ENCODE data around the gene PPM1J.
"Not testable (repeated sequence)": the region's sequence is repeated elsewhere in the genome, so short reads cannot be mapped to it uniquely, and the experiment has no call there.

The PPM1J gene

GRCh38 chr1:112722601-112723510, 7.7 kb upstream of the PPM1J start:
- FAIRE-seq, result no peak
- DNase-seq (ENCODE audit: low spot score), result no peak

GRCh38 chr1:112721966-112722524, 6.9 kb upstream of the PPM1J start:
- no peak for DNase-seq (ENCODE audit: low spot score)
- no peak for FAIRE-seq

GRCh38 chr1:112721294-112721693, 6.2 kb upstream of the PPM1J start:
- DNase-seq (ENCODE audit: low spot score), result not testable (repeated sequence)

GRCh38 chr1:112720800-112721199, 5.7 kb upstream of the PPM1J start:
- no peak for DNase-seq (ENCODE audit: low spot score)
- no peak for FAIRE-seq

More at GRCh38 chr1:112721294-112721693, 6.2 kb upstream of the PPM1J start:
- FAIRE-seq, result not testable (repeated sequence)

- FAIRE-seq (no peak), DNase-seq (ENCODE audit: low spot score) (no peak)
Measured at GRCh38 chr1:112719706-112720105, 4.6 kb upstream of the PPM1J start.

DNA sequence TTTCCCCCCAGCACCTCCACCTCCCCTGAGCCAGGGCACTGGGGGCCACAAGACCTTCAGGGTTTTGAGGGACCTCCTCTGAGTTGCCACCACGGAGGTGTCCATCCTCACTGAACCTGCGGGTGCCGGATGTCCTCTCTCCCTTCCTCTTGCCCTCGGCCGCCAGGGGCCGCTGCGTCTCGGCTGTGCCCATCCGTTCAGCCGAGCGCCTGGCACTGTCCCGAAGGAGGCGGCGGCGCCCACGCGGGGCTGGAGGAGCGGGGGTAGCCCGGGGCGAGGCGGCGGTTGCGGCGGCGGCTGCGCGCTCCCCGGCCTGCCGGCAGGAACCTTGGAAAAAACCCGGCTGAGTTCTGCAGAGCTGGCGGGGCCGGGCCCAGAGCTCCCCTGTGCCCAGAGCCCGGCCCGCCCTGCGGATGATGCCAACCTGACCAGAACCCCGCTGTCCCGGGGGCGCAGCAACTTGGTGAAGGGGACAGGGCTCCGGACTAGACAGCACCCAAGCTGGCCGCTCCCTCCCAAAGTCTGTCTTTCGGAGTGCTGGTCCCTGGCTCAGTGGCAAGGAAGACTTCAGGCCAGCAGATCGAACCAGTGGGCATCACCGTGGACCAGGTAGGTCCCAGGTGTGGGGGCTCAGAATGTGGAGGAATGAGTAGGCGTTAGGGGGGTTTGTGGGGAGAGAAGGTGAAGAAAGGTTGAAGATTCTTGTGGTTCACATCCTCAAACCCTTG, 3.7 kb upstream of the PPM1J start:
- peak; percentile 59 for DNase-seq (ENCODE audit: low spot score)
- FAIRE-seq, result no peak

- FAIRE-seq (no peak), DNase-seq (ENCODE audit: low spot score) (no peak)
Measured at GRCh38 chr1:112717263-112717873, 2.2 kb upstream of the PPM1J start.

- FAIRE-seq (no peak), DNase-seq (ENCODE audit: low spot score) (peak; percentile 75)
Measured at GRCh38 chr1:112716133-112716720, 1.1 kb upstream of the PPM1J start.

DNA sequence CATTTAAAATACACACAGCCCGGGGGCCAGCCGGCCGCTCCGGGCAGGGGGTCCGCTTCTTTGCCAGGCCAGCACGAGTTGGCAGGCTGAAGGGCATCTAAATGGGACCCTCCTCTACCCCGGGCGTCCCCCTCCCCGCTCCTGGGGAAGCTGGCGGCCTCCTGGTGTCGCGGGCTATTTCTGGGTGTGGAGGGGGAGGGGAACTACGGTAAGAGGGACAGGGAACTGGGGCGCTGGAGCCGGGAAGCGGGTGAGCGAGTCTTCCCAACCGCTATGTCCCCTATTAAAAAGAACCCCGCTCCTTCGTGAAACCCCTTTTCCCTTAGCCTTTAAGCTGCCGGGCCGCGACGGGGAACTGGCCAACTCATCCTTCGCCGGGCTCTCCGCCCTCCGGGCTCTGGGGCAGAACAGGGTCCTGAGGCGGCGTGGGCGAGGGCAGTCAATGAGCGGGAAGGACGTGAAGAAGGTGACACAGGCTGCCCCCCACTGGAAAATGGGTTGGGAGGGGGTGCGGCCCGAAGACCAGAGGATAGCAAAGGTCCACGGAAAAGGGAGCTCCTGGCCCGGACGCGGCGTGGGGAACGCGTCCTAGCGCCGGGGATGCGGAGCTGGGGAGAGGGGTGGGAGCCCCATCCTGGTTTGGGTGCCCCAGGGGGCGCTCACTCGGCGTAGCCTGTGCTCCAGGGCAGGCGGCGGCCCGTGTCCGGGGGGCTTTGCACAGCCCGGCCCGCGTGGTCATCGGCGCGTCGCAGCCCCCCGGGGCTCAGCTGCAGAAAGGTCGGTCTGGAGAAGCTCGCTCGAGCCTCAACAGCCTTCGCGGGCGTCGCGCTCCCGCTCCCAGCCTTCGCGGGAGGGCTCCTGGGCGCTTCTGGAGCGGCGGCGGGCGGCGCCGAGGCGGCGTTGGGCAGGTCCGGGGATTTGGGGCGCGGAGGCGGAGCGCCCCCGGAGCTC, 544 bp downstream of the PPM1J start:
- FAIRE-seq, result no peak
- DNase-seq (ENCODE audit: low spot score), result no peak

GRCh38 chr1:112713466-112714312, 1.4 kb downstream of the PPM1J start:
- no peak for DNase-seq (ENCODE audit: low spot score)
- no peak for FAIRE-seq

DNA sequence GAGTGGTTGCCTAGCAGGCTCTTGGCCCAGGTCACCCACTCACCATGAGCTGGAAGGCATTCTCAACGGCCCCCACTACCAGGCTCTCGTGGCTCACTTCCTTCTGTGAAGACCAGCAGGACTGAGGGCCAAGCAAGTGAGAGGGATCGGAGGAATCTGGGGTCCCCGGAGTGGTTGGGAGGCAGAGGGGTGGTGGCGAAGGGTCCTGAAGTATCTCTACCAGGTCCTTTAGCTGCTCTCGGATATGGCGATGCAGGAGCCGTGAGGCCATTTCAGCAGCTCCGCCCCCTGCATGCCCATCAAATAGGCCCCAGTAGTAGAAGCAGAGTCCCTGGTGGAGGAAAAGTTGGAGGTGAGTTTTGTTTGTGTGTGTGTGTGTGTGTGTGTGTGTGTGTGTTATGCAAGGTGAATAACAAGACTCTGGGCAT, 2.4 kb downstream of the PPM1J start:
- no peak for DNase-seq (ENCODE audit: low spot score)
- no peak for FAIRE-seq

- FAIRE-seq, result no peak
Measured at GRCh38 chr1:112712191-112712590, 2.9 kb downstream of the PPM1J start.

GRCh38 chr1:112711670-112712069, 3.5 kb downstream of the PPM1J start:
- FAIRE-seq (no peak), DNase-seq (ENCODE audit: low spot score) (no peak)

More at GRCh38 chr1:112712191-112712590, 2.9 kb downstream of the PPM1J start:
- DNase-seq (ENCODE audit: low spot score), result no peak

GRCh38 chr1:112711041-112711440, 4.1 kb downstream of the PPM1J start:
- no peak for FAIRE-seq
- DNase-seq (ENCODE audit: low spot score), result no peak

GRCh38 chr1:112710586-112710985, 4.5 kb downstream of the PPM1J start:
- FAIRE-seq, result no peak
- no peak for DNase-seq (ENCODE audit: low spot score)

- no peak for FAIRE-seq
- DNase-seq (ENCODE audit: low spot score), result no peak
Measured at GRCh38 chr1:112710159-112710558, 5.0 kb downstream of the PPM1J start.

- DNase-seq (ENCODE audit: low spot score) (no peak), FAIRE-seq (no peak)
Measured at GRCh38 chr1:112708489-112708888, 6.6 kb downstream of the PPM1J start.

DNA sequence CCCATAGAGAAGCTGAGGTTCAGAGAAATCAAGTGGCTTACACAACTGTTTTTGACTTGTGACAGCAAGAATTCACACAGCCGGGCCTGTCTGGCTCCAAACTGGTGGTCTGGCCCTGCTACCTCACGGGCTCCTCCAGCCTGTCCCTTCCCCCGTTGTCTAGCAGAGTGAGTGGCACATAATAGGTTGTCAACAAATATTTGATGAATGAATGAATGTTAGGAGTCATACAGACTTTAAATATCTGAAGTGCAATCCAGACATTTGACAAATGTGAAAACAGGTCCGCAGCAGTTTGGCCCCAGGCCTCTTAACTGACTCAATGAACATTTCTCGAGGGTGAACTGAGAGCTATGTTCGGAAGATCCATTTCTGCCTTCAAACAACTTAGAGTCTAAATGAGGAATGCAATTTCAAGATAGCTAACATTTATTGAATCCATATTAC, 7.1 kb downstream of the PPM1J start:
- no peak for FAIRE-seq
- no peak for DNase-seq (ENCODE audit: low spot score)
